Left hindlimb (tissue), 1 donor: ENCODE measurements around the gene PDE9A.
"Not testable (repeated sequence)": the region's sequence is repeated elsewhere in the genome, so short reads cannot be mapped to it uniquely, and the experiment has no call there.

ENCODE experiments used
- DNase-seq: peaks from one replicate; pipeline ENCODE4 v3.0.0-alpha.2; 2018

The PDE9A gene

DNA sequence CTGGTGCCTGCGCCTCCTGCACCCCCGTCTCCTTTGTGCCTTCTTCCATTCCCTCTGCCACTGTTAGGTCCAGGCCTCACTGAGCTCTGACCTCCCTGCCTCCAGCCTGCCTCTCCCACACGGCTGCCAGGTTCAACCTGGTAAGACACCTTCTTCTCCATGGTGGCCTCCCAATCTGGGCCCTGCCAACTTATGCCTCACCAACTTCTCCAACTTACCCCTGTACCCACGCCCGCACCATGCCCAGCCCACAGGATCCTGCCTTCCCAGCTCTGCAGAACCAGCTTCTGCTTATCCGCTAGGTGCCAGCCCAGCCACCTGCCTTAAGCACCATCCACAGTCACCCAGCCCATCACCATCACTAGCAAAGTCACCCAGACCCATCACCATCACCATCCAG, 37.2 kb downstream of the PDE9A start:
- DNase-seq, result no peak

DNA sequence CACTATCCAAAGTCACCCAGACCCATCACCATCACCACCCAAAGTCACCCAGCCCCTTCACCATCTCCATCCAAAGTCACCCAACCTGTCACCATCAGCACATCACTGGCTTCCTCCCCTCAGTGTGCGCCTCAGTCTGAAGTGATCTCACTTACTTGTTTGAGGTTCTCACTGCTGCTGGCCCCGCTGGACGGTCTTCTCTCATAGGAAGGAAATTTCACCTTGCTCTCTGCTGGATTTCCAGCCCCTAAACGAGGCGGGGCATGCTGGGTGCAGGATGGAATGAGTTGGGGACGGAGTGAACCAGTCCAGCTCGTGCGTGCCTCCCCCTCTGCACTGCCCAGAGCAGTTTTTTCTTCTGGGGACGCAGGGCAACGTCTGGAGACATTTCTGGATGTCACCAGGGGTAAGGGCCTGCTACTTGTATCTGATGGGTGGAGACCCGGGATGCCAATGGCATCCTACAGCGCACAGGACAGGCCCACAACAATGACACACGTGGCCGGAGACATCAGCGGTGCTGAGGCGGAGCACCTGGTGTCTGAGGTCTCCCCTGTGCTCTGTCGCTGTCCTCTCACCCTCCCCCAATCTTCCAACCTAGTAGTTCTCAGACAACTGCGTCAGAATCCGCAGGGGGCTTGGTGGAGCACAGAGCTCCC, 38.6 kb downstream of the PDE9A start:
- no peak for DNase-seq

DNA sequence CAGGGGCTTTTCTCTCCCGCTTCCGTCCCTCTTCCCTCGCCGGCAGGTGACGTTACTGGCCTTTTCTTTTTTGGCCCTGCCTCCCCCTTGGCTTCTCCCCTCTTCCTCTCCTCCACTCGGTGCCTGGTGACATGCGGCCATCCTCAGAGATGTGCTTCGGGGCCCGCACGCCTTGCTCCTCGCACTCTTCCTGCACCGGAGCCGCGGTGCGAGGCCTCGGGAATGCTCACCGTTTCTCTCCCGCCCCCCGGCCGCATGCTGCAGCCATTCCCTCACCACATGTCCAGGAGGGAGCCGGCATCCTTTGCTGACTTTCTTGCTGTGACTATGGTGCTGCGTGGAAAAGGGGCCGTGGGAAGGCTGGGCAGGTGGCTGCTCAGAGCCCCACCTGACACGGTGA, 39.3 kb downstream of the PDE9A start:
- no peak for DNase-seq

DNA sequence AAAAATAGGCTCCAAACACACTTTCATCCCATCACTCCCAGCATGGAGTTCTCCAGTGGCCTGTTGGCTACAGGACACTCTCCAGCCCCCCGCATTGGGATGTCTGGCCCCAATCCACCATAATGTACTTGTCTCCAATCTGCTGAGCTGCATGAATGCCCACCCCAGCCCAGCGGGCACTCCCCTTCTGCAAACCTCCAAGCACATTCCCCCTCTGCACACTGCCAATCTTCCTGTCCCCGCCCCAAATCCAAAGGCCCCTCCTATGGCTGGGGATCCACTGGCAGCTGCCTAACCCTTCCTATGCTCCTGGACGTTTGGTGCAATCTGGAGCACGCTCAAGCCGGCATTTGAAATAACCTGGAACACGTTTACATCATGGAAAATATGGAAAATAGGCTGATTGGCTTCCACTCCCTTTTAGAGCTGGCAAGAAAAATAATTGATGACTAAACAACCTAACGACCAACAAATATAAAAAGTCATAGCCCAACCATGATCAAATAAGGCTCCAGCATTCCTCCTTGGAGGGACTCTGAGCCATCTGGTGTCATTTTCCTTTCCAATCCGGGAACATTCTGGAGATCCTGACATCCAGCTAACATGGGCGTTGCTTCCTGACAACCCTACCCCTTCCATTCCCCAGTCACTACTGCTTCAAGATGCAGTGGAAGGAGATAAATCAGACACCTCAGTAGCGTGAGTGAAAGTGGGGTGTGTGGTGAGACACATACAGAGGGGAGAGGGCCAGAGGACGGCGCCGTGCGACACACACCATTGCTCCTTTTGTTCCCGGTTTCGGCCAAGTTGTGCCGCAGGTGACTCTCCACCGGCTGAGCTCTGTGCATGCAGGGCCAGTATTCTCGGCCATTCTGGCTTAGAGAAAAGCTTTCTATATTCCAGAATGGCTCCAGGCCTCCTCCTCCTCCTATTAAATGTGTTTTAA, 41.6 kb downstream of the PDE9A start:
- DNase-seq, result no peak

DNA sequence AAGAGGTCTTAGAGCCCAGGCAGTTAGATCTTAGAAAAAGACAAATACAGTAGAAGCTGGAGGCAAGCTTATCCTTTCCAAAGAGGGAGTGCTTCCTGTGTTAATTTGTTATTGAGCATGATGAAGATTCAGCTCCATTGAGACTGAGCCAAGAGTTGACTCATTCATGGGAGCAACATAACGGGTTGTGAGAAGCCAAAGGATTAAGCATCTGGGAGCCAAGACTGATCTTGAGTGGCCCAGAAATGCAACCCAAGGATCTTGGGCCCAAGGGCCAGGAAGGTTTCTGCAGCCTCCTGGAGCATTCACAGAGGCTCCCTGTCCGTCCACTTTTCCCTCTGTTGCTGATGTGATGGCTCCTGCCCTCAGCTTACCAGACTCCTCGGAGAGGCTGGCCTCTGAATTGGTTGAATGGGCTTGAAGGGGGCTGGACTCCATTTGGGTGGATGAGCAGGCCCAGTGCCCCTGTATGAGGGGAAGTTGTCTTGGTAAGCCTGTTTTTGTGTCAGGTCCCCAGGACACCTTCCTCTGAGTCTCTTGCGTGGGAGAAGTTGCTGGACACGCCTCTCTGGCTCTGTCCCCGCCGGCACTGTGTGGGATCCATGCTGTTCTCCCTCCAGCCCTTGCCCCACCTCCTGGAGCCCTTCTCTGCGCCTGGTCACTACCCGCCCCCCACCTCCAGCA, 42.4 kb downstream of the PDE9A start:
- no peak for DNase-seq

DNA sequence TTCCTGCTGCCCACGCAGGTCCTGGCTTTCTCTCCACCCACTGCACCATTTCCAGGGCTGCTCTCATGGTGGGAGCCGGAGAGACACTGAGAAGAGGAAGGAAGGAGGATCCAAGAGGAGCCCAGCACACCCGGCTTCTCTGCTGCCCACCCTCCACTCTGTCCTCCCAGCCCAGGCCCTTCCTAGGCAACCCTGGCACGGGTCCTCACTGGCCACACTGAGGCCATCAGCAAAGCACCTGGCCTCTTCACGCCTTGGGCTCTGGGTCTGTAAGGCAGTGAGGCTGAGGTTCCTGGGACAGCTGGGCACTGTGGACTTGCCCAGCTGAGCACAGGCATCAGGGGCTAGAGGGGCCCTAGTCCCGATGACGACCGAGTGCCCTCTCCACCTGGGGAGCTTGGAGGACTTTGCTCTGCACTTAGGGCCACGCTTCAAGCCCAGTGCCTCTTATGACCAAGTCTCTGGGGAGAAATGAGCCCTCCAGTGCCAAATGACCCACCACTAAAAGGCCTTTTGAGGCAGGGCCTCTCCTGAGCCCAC, 43.1 kb downstream of the PDE9A start:
- DNase-seq, result no peak

DNA sequence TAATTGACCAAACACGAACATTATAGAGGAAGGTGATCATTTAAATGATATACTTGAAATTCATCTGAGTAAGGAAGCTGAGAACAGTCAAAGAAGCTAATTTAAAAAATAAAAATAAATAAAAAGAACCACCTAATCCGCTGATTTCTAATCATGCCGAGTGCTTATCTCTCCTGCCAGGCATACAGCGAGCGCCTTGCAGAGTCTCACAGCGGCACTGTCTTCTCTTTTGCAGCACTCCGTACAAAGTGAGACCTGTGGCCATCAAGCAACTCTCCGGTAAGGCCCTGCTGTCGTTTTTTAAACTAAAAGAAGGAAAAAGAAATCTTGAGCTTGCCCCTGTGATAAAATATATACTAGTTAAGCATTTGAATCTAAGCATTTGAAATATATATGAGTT, 45.3 kb downstream of the PDE9A start:
- DNase-seq, result no peak

DNA sequence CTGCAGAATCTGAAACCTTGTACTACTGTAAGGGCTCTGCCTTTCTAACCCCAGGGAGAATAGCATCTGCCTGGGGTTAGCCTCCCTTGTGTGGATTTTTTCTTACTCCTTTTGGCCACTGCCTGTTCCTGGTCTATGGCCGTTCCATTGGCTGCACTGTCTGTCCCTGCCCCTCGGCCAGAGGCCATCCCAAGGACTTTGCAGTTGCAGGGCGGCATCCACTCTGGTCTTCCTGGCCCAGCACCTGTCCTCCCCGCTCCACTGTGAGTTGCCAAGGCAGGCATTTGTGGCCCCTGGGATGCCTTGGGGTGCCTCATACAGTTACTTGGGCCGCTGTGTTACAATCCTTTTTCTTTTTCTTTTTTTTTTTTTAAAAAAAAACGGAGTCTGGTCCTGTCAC, 45.8 kb downstream of the PDE9A start:
- DNase-seq, result no peak

DNA sequence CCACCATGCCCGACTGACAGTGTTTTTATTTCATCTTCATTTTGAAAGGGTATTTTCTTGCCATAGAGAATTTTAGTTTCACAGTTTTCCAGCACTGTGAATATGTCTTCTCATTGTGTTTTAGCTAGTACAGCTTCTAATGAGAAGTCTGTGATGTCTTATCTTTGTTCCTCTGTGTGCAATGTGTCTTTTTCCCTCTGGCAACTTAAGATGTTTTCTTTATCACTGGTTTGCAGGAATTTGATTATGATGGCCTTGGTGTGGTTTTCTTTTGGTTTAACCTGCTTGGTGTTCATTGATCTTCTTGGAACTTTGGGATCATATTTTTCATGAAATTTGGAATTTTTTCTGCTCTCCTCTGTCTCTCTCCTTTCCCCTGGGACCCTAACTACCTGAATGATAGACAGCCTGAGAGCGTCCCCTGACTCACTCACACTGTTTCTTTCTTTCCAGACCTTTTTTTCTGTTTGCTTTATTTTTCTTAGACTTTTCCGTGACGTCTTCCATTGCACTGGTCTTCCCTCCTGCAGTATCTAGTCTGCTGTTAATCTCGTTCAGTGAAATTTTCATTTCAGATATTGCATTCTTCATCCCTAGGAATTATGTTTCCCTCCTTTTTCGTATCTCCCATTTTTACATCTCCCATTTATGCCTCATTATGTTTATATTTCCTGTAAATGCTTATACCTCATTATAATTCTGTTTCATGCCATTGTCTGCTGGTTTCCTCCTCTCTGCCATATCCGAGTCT, 48.5 kb downstream of the PDE9A start:
- DNase-seq, result no peak

DNA sequence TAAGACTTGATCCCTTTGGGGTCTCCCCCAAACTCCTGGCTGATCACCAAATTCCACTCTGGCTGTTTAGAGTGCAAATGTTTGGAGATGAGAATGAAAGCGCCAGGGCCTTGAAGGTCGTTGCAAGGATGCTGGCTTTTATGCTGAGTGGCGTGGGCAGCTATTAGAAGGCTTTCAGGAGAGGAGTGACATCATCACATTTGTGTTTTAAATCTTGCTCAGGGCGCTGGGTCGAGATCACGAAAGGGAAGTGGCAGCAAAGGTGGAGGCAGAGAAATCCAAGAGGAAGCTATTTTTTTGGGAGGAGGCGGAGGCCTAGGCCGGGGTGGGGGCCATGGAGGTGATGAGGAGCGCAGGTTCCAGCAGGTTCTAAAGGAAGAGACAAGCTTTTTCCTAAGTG, 49.3 kb downstream of the PDE9A start:
- DNase-seq, result no peak

DNA sequence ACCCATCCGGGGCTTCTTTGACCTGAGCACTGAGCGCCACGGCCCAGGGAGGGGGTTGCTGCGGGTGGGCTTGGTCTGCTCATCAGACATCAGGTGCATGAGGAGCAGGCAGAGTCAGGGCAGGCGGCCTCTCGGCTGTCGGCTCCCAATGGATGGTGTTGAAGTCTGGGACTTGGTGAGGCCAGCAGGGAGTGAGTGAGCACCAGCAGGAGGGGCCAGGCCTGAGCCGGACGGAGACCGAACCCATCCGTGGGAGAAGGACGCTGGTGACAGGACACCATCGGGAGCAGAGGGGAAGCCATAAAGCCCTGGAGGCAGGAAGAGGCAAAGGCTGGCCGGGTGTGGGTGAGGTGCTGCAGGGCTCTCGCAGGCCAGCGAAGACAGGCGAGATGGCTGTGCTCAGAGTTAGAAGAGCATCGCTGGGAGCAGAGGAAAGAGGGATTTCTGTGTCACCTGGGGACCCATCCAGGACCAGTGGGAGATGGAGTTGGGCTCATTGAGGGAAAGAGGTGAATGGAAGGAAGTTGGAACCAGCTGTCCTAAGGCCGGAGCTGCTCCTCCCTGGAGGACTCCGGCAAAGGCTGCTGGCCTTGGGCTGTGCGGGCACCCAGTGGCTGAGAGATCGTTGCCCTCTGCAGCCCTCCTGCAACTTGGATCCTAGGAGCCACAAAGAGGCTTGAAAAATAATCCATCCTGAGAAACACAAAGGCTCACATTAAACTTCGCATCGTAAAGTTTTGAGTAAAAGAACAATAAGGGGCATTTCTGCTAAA, 49.9 kb downstream of the PDE9A start:
- no peak for DNase-seq

DNA sequence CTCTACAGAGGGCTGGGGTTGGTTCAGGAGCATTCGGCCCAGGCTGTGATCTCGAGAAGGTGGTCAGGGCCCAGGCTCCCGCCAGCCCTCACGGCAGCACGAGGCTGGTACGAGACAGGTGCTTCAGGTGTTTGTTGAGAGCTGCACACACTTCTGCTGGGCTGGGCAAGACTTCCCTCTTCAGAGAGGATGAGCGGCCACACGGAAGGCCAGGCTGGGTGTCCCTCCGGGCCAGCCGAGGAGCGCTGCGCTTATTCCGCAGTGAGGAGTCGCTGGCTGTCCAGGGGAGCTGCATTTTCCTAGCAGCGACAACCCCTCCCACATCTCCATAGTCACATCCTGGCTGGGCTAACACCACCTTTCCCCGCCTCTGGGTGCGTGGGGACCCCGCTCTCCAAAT, 50.5 kb downstream of the PDE9A start:
- DNase-seq, result no peak

DNA sequence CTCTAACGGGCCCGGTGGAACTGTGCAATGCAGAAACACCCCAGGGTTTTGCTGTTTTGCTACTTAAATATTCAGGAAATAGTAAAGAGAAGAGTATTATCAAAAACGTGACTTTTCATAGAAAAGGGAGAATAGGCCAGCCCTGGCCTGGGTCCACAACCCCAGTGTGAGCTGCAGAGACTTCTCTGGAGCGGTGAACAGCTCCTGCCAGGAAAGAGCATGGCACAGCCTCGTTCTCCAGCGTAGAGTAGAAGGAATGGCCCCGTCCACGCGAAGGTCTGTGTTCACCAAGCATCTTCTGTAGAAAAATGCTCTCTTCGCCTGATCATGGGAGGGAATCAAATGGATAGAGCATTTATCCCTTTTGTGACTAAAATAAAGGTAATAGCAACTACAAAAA, 51.4 kb downstream of the PDE9A start:
- no peak for DNase-seq

DNA sequence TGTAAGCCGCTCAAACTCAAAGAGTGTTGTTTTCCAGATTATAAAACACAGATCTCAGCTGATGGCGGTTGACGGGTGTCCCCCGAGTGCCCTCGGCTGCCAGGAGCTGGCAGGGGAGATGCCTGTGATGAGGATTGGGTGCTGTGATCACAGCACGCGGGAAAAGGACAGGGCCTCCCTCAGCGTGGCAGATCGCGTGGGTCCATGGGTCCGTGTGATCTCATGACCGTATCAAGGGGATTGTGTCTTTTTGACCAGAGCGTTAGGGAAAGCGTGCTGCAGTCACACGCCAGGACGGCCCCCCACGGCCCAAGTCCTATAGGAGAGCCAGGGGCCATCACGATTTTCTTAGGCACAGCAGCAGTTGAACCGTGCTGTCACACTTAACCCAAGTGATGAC, 51.9 kb downstream of the PDE9A start:
- no peak for DNase-seq

DNA sequence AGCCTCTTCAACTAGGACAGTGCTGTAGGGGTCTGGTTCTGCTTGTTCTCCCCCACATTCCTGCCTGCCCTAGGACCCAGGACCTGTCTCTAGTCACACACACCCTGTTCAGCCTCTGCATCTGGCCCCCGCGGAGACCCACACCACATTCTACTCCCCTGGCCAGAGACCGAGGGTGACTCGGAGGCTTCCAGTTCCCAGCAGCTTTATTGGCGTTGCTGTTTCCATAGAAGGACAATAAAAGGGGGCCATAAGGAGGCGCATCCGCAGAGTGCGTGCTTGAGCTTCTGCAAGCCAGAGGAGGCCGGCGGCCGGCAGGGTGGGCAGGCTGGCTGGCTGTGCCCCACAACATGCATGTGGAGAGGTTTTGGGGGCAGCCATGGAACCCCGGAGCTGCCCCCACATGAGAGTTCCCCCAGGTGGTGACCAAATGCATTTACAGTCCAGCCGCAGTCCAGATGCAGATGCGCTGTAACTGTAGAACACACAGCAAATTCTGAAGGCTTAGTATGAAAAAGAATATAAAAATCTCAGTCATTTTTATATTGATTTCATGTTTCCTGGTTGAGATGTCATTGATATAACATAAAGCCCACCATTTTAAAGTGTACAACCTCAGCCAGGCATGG, 52.4 kb downstream of the PDE9A start:
- no peak for DNase-seq

DNA sequence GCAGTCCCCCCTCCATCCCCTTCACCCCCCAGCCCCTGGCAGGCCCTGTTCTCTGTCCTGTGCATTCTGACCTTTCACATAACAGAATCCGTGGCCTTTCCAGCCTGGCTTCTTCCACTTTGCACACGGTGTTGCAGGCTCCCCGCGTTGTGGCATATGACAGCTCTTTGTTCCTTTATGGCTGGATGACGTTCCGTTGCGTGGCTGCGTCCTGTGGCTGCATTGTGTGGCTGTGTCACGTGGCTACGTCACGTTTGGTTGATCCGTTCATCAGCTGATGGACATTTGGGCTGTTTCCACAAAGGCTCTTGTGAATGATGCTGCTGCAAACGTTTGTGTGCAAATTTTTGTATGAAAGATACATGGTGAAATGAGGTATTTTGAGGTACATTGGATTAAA, 53.3 kb downstream of the PDE9A start:
- DNase-seq, result no peak

DNA sequence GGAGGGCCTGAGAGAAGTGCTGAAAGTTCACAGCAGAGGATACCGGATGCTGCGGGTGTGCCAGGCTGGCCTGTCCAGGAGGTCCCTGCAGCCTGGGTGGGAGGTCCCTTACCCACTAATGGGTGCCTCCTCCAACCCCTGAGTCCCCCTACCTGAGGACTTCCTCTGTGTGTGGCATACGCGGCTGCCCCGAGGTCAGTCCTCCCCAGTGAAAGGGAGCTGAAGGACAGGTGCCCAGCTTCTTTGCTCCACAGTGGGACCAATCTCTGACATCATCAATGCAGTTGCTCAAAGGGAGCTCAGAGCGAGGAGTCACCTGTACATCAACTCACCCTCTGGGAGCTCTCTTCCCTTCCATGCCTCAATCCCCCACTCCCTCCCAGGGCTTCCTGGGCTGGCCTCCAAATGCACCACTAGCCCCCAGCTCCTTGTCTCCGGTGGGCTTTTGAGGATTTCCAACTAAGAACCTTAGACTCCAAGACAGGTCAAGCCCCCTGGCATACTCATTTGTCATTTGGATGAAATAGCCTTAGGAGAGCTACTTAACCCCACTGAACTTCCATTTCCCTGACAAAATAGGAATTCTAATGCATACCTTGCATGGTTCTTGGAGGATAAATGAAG, 53.9 kb downstream of the PDE9A start:
- no peak for DNase-seq

DNA sequence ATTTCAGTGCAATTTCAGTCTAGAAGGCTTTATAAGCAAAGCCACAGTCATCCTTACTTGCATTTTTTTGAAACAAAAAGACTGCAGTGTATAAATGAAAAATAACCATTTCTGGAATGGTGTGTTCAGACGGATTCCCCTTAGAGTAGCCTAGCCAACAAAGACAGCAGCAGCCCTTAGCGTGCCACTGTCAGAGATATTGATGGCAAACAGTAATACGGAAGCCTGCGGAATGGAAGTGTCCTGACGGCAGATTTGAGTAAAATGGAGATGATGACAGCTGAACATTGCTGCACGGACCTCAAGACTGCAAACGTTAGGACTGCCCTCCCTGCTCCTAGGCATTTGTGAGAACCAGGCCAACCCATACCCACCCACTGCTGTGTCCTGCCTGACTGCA, 54.7 kb downstream of the PDE9A start:
- DNase-seq, result no peak

DNA sequence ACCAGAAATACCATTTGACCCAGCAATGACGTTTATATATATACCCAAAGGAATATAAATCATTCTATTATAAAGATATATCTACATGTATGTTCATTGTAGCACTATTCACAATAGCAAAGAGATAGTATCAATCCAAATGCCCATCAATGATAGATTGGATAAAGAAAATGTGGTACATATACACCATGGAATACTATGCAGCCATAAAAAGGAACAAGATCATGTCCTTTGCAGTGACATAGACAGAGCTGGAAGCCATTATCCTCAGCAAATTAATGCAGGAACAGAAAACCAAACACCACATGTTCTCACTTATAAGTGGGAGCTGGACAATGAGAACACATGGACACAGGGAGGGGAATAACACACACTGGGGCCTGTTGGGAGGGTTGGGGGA, 55.5 kb downstream of the PDE9A start:
- not testable (repeated sequence) for DNase-seq

DNA sequence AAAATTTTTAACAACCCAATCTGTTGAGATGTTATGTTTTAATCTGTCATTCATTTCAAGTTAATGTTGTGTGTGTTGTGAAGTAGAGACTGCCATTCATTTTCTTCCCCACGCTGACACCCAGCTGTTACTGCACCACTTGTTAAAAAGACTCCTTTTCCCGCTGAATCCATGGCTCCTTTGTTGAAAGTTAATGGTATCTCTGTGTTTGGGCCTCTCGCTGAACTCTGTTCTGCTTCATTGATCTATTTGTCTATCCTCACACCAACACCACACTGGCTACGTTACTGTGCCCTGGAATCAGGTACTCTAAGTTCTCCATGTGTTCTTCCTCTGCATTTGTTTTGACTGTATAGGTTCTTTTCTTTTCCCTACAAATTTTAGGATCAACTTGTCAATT, 58.2 kb downstream of the PDE9A start:
- DNase-seq, result no peak

DNA sequence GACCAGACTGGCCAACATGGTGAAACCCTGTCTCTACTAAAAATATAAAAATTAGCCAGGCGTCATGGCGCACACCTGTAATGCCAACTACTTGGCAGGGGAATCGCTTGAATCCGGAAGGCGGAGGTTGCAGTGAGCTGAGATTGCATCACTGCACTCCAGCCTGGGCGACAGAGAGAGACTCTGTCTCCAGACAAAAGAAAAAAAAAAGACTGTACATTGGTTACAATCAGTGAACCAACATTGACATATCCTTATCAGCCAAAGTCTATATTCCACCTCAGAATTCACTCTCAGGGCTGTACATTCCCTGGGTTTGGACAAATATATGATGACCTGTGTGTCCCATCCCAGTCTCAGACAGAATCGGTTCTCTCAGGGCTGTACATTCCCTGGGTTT, 62.0 kb downstream of the PDE9A start:
- DNase-seq, result not testable (repeated sequence)
